Hematopoietic multipotent progenitor cell (in vitro differentiated cells): ENCODE data around the gene DNMT3A. TPM values are rescaled to one million over a fixed set of nuclear protein-coding genes. Genes with fewer than 3 reads are reported as not detected.

Experiments used
- DNase-seq, 3 donors: peaks; one replicate each; pipeline ENCODE4 v3.0.0-alpha.2; 2011 to 2015; ENCODE audit warnings: low read depth in 2 of 3, low spot score in 2 of 3
- total RNA-seq: library from RNA; depleted of rRNA; stranded (reverse); fragments of >200 nt; gene quantifications from one replicate; pipeline ENCODE4 v1.2.3, GENCODE V29; 2012

The DNMT3A gene
- total RNA-seq: 80.0 TPM

- peak in 2 of 3 donors; percentile 44 to 54 for DNase-seq
These were observed at the start of gene DNMT3A for GRCh38 chr2:25341753-25342371. TSS of gene DNMT3A (minus strand) at chr2:25341925. CDS start at chr2:25313984, 27,941 bp downstream.

DNA sequence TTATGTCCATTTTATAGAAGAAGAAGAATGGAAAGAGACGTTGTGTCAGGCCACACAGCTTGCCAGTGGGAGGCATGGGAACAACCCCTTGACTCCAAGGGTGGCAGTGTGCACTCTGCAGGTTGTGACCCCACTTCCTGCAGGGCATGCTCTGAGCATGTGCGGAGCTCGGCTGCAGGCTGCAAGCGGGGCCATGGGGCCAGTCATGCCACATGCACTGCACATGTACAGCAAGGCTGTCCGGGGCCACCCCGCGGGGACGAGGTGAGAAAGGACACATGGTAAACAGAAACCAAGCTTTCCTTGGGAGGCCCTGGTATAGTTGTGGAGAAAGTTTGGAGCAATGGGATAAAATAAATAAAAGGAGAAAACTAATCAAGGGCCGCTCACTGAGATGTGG lies 47.4 kb upstream of the DNMT3A start:
- no peak for DNase-seq

DNA sequence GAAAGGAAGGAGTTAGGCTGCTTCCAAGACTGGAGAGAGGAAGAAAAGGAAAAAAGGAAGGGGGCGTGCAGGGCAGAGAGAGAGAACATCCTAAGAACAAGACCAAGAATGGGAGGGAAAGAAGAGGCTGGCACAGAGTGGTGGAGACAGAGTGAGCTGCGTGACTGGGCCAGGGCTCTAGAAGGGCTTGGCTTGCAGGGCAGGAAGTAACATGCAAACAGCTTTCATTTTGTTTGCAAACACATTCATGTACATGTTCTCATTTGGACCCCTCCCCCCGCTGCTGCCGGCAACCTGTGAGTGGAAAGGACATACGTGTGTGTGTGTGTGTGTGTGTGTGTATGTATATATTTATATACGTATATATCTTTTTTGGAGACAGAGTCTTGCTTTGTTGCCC lies 46.8 kb upstream of the DNMT3A start:
- DNase-seq: no peak

DNA sequence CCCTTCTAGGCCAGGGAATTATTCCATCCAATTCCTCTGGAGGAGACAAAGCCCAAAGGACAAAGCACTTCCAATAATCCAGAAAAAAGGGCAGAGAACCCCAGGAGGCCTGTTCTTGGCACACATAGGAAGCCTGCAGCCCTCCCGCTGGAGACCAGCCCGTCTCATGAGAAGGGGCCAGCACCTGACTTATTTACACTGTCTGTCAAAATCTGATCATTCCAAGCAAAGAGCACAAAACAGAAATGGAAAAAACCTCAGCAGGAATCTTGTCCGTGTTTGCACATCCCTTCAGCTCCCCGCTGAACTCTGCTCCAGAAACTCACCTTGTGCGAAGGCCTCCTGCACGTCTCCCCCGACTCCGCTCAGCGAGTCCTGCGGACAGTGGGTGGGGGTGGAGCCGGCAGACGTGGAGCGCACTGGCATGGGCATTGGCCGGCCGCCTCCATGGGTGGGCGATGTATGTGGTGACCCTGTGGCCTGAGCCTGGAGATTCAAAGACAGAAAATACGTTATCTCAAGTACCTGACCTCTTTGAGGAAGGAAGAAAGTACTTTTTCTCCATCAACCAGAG lies 46.2 kb upstream of the DNMT3A start:
- no peak for DNase-seq

GRCh38 chr2:25386971-25387875 lies 45.5 kb upstream of the DNMT3A start:
- no peak for DNase-seq

- DNase-seq: no peak
These were observed 44.2 kb upstream of the DNMT3A start for GRCh38 chr2:25385910-25386309.

- DNase-seq: no peak
These were observed 42.1 kb upstream of the DNMT3A start for GRCh38 chr2:25383806-25384205.

DNA sequence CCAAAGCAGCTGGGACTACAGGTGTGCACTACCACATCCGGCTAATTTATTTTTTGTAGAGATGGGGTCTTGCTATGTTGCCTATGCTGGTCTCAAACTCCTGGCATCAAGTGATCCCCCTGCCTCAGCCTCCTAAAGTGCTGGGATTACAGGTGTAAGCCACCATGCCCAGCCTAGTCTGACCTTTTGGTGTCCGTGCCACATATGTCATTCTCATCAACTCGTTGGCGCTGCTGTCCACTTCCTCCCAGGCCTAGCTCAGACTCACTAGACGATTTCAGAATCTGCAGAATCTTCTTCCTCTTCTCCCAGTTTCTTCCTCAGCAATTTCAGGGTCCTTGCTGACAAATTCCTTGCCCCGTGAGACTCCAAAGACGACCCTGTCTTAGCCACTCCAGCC lies 39.8 kb upstream of the DNMT3A start:
- no peak for DNase-seq

DNA sequence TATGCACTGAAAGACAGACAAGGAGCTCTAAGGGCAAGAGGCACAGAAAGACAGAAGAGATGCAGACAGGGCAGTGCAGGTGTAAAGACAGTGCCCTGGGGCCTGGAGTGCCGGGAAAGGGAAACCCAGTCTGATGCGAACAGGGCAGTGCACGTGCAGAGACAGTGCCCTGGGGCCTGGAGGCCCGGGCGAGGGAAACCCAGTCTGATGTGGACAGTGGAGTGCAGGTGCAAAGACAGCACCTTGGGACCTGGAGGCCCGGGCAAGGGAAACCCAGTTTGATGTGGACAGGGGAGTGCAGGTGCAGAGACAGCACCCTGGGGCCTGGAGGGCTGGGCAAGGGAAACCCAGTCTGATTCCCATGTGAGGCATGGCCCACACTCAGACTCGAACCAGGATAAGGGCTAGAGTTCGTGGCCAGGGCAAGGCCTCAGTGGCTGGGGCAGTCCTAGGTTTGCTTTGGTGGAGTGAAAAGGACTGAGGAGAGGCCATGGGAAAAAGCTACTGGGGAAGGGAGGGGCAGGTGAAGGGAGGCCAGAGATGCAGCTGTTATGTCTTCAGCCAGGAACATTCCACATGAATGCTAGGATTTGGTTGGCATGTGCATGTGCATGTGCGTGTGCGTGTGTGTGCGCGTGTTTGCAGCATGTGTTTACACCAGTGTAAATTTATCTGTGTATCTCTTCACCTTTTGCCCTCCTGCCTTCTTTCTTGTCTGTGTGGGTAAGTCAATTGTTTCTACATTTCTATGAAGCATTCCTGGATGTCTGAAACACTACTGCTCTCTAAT lies 39.1 kb upstream of the DNMT3A start:
- no peak for DNase-seq

DNA sequence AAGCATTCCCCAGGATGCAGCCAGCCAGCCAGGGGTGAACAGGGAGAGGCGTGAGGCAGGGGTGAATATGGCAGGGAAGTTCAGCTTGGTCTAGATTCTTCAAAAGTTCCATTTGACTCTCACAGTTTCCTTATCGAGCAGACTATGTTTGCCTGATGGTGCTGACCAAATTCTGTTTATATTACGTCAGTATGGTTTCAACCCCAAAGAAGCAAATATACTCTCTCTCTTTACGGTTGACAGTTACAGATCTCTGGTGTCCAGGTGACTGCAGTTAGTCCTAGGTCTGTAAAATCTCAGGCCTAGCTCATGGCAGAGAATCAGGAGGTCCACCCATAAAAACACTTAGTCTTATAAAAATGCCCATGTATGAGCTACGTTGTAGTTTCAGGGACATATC lies 38.3 kb upstream of the DNMT3A start:
- DNase-seq: no peak

GRCh38 chr2:25379535-25379934 lies 37.8 kb upstream of the DNMT3A start:
- DNase-seq: no peak

GRCh38 chr2:25378731-25379490 lies 37.2 kb upstream of the DNMT3A start:
- DNase-seq: no peak

DNA sequence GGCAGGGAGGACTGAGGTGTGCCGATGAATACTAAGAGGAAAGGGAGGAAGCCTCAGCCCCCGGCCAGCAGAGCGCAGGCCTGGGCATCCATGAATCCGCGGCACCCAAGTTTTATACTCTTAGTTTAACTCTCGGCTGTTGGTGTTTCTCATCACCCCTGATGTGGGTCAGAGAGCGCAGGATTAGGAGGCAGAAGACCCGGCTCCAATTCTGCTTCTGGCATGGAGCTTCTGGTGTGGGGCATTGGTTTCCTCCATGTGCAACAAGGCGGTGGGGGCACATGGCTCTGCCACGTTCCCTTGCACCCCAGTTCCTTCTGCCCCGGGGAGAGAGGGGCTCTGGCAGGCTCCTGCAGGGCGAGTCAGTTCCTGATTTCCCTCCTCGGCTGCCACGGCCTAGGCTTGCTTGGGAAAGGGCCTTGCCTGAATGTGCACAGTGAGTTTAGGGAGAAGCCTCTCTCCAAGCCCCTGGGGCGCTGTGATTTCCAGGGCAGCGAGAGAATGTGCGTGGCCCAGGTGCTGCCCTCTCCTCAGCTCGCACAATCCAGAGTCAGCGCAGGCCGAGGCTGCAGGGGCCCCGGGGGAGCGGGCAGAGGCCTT lies 36.2 kb upstream of the DNMT3A start:
- DNase-seq: no peak

DNA sequence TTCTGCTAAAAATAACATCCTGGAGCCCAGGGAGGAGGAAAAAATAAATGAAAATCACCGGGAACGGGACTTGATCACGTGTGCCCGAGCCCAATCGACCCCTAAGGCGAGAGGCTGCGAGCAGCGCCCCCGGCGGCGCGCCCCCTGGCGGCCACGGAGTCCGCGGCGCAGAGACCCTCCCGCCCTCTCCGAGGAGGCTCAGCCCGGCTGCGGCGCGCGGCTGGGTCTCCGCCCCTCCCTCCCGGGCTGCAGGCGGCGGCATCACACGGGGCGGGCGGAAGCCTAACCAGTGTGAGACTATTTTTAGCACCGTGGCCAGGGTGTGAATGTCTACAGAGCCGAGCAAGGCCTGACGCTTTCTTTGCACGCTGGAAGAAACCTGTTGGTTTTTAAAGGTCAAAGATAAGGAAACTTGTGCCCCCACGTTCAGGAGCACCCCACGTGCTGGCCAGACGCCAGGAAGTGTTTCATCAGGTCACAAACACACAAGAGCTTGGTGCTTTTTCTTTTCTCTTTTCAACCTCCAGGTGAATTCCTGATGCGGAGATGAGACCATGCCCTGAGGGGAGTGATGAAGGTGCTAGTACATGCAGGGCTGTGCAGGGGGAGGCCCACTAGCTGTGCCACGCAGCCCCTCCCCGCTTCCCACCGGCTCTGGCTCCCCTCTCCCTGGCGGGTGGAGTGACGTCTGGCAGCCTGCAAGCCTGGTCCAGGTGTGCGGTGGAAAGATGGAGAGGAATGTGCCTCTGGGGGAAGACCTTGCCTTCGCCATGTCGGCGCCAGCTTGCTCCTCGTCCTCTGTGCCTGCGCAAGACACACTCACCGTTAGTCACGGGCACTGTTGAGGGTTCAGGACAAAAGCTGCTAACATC lies 35.3 kb upstream of the DNMT3A start:
- peak; percentile 81 to 94 (median 91) for DNase-seq

DNA sequence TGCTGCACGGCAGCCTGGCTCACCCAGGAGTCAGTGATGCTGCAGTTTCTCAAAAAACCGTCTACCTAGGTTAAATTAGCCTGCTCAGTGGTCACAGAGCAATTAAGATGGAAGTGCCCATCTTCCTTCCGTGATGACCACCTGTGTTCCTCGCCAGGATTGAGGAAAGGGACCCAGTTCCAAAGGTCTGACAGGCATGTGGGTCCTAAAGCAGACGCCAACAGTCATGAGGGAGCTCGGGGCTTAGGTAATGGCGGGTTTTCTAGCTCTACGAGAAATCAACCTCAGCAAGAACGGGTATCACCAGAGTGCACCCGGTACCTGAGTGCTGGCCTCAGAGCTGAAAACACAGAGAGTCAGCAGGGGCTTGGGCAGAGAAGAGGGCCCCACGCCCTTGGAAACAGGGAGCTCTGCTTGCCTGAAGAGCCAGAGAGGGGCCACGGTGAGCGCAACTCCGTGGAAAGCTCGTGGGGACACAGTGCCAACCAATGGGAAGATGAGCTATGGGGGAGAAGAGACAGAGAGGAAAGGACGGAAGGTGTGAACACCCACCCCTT lies 34.3 kb upstream of the DNMT3A start:
- DNase-seq: no peak

- no peak for DNase-seq
These were observed 33.8 kb upstream of the DNMT3A start for GRCh38 chr2:25375371-25375988.

- no peak for DNase-seq
These were observed 33.1 kb upstream of the DNMT3A start for GRCh38 chr2:25374827-25375226.

- no peak for DNase-seq
These were observed 32.7 kb upstream of the DNMT3A start for GRCh38 chr2:25374411-25374810.
